GM12878 (cell line): Measurements from ENCODE around the gene CARD19. TPM values are rescaled to one million over a fixed set of nuclear protein-coding genes. Genes with fewer than 3 reads are reported as not detected.

Source experiments
- ASH2L ChIP-seq: fragments of 300-600, 200-600 bp; sonication (generic); IDR thresholded peaks from 2 replicates; pipeline ENCODE4 v1.6.1; 2017; ENCODE audit warnings: low read depth, mild to moderate bottlenecking, borderline replicate concordance
- ATF7 ChIP-seq: fragments of 450-650 bp; IDR thresholded peaks from 2 replicates; pipeline ENCODE4 v1.6.1; 2016; ENCODE audit warnings: low read depth, mild to moderate bottlenecking
- CBFB ChIP-seq: IDR thresholded peaks from 2 replicates; pipeline ENCODE4 v1.6.1; 2016; ENCODE audit warnings: antibody characterized with exemption, low read depth
- CBX3 ChIP-seq: fragments of 200-600 bp; sonication (generic); IDR thresholded peaks from 2 replicates; pipeline ENCODE4 v1.6.1; 2016; ENCODE audit warnings: low read depth, borderline replicate concordance
- DPF2 ChIP-seq: fragments of 450-650 bp; IDR thresholded peaks from 2 replicates; pipeline ENCODE4 v1.6.1; 2017; ENCODE audit warnings: mild to moderate bottlenecking
- EP300 ChIP-seq, 2 experiments: fragments of 150-350 bp in 1 of 2; IDR thresholded peaks; 2 replicates each; pipeline ENCODE4 v1.6.1; 2011 to 2012; ENCODE audit warnings: low read depth in 2 of 2, low read length in 2 of 2, borderline replicate concordance in 1 of 2, improper control_type of control experiment in 1 of 2, inconsistent platforms in 1 of 2; ENCODE audit not compliant: control insufficient read depth in 1 of 2
- FOS ChIP-seq: IDR thresholded peaks from 3 replicates; pipeline ENCODE4 v1.6.1; 2011; ENCODE audit warnings: borderline replicate concordance; ENCODE audit not compliant: insufficient read length; ENCODE audit errors: extremely low read depth
- GATAD2B ChIP-seq: fragments of 450-650 bp; conservative IDR thresholded peaks from 2 replicates; pipeline ENCODE4 v1.6.1; 2017; ENCODE audit warnings: low read depth, mild to moderate bottlenecking, moderate library complexity
- HDAC6 ChIP-seq: fragments of 200-600 bp; sonication (generic); IDR thresholded peaks from one replicate; pipeline ENCODE4 v1.8.0; 2017; ENCODE audit warnings: antibody characterized with exemption; ENCODE audit not compliant: unreplicated experiment
- IKZF1 ChIP-seq: fragments of 450-650 bp; conservative IDR thresholded peaks from 2 replicates; pipeline ENCODE4 v1.6.1; 2017; ENCODE audit warnings: antibody characterized with exemption, mild to moderate bottlenecking
- LARP7 ChIP-seq: fragments of 450-650 bp; IDR thresholded peaks from 2 replicates; pipeline ENCODE4 v1.6.1; 2017; ENCODE audit warnings: mild to moderate bottlenecking
- NBN ChIP-seq: fragments of 450-650 bp; IDR thresholded peaks from 2 replicates; pipeline ENCODE4 v1.6.1; 2016
- NR2C2 ChIP-seq: IDR thresholded peaks from 2 replicates; pipeline ENCODE4 v1.6.1; 2011; ENCODE audit warnings: borderline replicate concordance, low read depth; ENCODE audit not compliant: control insufficient read depth, insufficient read length
- NR2F1 ChIP-seq: fragments of 450-650 bp; conservative IDR thresholded peaks from 2 replicates; pipeline ENCODE4 v1.6.1; 2017; ENCODE audit warnings: mild to moderate bottlenecking
- POLR2AphosphoS2 ChIP-seq: IDR thresholded peaks from 2 replicates; pipeline ENCODE4 v1.6.1; 2011; ENCODE audit warnings: low read depth, mild to moderate bottlenecking, low read length, improper control_type of control experiment, moderate library complexity
- RBBP5 ChIP-seq: fragments of 200-600 bp; sonication (generic); conservative IDR thresholded peaks from 2 replicates; pipeline ENCODE4 v1.6.1; 2016
- RELA ChIP-seq: fragments of 450-650 bp; IDR thresholded peaks from 2 replicates; pipeline ENCODE4 v1.8.0; 2014; ENCODE audit warnings: borderline replicate concordance; ENCODE audit not compliant: partially characterized antibody
- RFX5 ChIP-seq: IDR thresholded peaks from 2 replicates; pipeline ENCODE4 v1.6.1; 2011; ENCODE audit warnings: low read depth, low read length, improper control_type of control experiment
- RUNX3 ChIP-seq: IDR thresholded peaks from 2 replicates; pipeline ENCODE4 v1.6.1; 2012; ENCODE audit warnings: low read length, inconsistent platforms
- ZNF217 ChIP-seq: fragments of 450-650 bp; IDR thresholded peaks from 2 replicates; pipeline ENCODE4 v1.6.1; 2017; ENCODE audit warnings: antibody characterized with exemption, mild to moderate bottlenecking
- ZNF24 ChIP-seq: fragments of 450-650 bp; IDR thresholded peaks from 2 replicates; pipeline ENCODE4 v1.6.1; 2017; ENCODE audit warnings: antibody characterized with exemption, mild to moderate bottlenecking
- ZNF622 ChIP-seq: fragments of 450-650 bp; IDR thresholded peaks from 2 replicates; pipeline ENCODE4 v1.6.1; 2017; ENCODE audit warnings: mild to moderate bottlenecking, inconsistent platforms
- polyA plus RNA-seq, 11 experiments: library from polyadenylated mRNA; depleted of rRNA in 4 of 11; unstranded in 6 of 11; stranded (reverse) in 5 of 11; fragments of >200 nt; fragmentation: Nextera tagmentation in 4 of 11; fragmentation: Illumina TruSeq in 1 of 11; extraction: Ambion mirVana in 4 of 11; extraction: Trizol in 1 of 11; gene quantifications; 1 replicate in 1 of 11; 2 replicates in 10 of 11; pipeline versions ENCODE4 v1.2.1 to v1.2.3, GENCODE V29; 2011 to 2016; ENCODE audit warnings: inconsistent platforms in 2 of 11, missing spikeins in 2 of 11, low read depth in 1 of 11
- total RNA-seq, 4 experiments: library from RNA; depleted of rRNA in 3 of 4; stranded (reverse); fragments of >200 nt in 3 of 4; fragmentation: Illumina TruSeq in 1 of 4; extraction: Trizol in 1 of 4; gene quantifications; 2 replicates each; pipeline versions ENCODE4 v1.2.1 to v1.2.3, GENCODE V29; 2013 to 2021
- TF ChIP-seq, protein P1 (sequence below): fragments of 450-650 bp; IDR thresholded peaks from 2 replicates; pipeline ENCODE4 v1.6.1; 2017; ENCODE audit warnings: low read depth, mild to moderate bottlenecking, moderate library complexity
- TF ChIP-seq, protein P2 (sequence below): fragments of 450-650 bp; IDR thresholded peaks from 2 replicates; pipeline ENCODE4 v1.6.1; 2017; ENCODE audit warnings: borderline replicate concordance
- TF ChIP-seq, protein P3 (sequence below): IDR thresholded peaks from 2 replicates; pipeline ENCODE4 v1.6.1; 2011; ENCODE audit warnings: mild to moderate bottlenecking, low read depth, low read length, moderate library complexity; ENCODE audit not compliant: insufficient replicate concordance
- TF ChIP-seq, protein P4 (sequence below): fragments of 450-650 bp; IDR thresholded peaks from 2 replicates; pipeline ENCODE4 v1.6.1; 2018; ENCODE audit warnings: borderline replicate concordance, mild to moderate bottlenecking; ENCODE audit not compliant: partially characterized antibody

CARD19 gene
- total and polyA plus RNA-seq, 10 of the 15 experiments (the other 5 are each of a cell fraction or from before 2014, with no cell fraction given): 0.61 to 41.6 (median 19.9) TPM

DNA sequence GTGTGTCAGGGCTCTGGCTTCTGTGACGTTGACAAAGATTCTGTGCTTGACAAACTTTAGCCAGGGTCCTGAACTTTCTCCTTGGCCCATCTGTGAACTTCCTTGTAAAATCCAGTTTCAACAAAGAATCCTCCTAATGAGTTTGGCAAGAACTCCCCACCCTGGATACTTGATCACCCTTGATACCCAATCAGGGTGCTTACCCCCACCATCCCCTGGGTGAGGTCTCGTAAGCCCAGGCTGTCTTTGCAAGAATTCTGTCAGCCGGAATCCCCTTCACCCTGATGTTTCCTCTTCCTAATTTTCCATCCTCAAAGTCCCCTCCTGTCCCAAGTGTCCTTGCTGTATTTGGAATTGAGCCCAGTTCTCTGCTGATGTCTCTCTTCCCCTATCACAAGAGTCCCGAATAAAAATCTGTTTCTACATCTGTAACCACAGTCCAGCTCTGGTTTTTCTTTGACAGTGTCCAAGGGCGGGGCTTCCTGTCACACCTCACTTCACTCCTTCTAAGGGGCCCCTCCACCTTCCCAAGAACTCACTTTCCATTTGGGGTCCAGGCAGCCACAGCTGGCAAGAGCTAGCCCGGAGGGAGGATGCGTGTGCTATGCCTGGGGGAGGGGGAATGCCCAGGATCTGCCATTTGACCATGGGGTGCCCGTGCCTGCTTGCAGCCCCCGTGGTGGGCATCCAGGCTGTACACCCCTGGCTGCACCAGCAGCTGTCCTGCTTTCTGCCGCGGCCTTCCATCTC is 2.7 kb upstream of the CARD19 start (continued):
- 0 out of 2 replicates have a peak, but pooled peaks have one; percentile 54 for TF ChIP-seq DPF2
- TF ChIP-seq EP300 (IDR thresholded peaks at IDR 0.05; ENCODE audit: borderline replicate concordance in 1 of 2, control insufficient read depth in 1 of 2, low read depth in 2 of 2, low read length in 2 of 2): no peak
- no peak for TF ChIP-seq CBX3
- no peak for TF ChIP-seq ZNF622
- TF ChIP-seq LARP7: no peak
- peak; percentile 38 for TF ChIP-seq RELA
- TF ChIP-seq, protein P1, sequence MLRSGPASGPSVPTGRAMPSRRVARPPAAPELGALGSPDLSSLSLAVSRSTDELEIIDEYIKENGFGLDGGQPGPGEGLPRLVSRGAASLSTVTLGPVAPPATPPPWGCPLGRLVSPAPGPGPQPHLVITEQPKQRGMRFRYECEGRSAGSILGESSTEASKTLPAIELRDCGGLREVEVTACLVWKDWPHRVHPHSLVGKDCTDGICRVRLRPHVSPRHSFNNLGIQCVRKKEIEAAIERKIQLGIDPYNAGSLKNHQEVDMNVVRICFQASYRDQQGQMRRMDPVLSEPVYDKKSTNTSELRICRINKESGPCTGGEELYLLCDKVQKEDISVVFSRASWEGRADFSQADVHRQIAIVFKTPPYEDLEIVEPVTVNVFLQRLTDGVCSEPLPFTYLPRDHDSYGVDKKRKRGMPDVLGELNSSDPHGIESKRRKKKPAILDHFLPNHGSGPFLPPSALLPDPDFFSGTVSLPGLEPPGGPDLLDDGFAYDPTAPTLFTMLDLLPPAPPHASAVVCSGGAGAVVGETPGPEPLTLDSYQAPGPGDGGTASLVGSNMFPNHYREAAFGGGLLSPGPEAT: 0 out of 2 replicates have a peak, but pooled peaks have one; percentile 45
- no peak for TF ChIP-seq CBFB
- TF ChIP-seq GATAD2B: 0 out of 2 replicates have a peak, but pooled peaks have one; percentile 42
- TF ChIP-seq RUNX3: no peak
- no peak for TF ChIP-seq RFX5
- TF ChIP-seq FOS: no peak
- peak; percentile 41; the same call in 1 of the 2 replicates for TF ChIP-seq NBN
- TF ChIP-seq ZNF24: no peak
- no peak for TF ChIP-seq POLR2AphosphoS2
- no peak for TF ChIP-seq RBBP5
- TF ChIP-seq HDAC6: no peak
- TF ChIP-seq ASH2L: no peak
- TF ChIP-seq, protein P2, sequence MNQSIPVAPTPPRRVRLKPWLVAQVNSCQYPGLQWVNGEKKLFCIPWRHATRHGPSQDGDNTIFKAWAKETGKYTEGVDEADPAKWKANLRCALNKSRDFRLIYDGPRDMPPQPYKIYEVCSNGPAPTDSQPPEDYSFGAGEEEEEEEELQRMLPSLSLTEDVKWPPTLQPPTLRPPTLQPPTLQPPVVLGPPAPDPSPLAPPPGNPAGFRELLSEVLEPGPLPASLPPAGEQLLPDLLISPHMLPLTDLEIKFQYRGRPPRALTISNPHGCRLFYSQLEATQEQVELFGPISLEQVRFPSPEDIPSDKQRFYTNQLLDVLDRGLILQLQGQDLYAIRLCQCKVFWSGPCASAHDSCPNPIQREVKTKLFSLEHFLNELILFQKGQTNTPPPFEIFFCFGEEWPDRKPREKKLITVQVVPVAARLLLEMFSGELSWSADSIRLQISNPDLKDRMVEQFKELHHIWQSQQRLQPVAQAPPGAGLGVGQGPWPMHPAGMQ: no peak
- TF ChIP-seq NR2F1: no peak; the same call in 1 of the 2 replicates
- TF ChIP-seq, protein P3, sequence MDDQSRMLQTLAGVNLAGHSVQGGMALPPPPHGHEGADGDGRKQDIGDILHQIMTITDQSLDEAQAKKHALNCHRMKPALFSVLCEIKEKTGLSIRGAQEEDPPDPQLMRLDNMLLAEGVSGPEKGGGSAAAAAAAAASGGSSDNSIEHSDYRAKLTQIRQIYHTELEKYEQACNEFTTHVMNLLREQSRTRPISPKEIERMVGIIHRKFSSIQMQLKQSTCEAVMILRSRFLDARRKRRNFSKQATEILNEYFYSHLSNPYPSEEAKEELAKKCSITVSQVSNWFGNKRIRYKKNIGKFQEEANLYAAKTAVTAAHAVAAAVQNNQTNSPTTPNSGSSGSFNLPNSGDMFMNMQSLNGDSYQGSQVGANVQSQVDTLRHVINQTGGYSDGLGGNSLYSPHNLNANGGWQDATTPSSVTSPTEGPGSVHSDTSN: no peak
- TF ChIP-seq, protein P4, sequence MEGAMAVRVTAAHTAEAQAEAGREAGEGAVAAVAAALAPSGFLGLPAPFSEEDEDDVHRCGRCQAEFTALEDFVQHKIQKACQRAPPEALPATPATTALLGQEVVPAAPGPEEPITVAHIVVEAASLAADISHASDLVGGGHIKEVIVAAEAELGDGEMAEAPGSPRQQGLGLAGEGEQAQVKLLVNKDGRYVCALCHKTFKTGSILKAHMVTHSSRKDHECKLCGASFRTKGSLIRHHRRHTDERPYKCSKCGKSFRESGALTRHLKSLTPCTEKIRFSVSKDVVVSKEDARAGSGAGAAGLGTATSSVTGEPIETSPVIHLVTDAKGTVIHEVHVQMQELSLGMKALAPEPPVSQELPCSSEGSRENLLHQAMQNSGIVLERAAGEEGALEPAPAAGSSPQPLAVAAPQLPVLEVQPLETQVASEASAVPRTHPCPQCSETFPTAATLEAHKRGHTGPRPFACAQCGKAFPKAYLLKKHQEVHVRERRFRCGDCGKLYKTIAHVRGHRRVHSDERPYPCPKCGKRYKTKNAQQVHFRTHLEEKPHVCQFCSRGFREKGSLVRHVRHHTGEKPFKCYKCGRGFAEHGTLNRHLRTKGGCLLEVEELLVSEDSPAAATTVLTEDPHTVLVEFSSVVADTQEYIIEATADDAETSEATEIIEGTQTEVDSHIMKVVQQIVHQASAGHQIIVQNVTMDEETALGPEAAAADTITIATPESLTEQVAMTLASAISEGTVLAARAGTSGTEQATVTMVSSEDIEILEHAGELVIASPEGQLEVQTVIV: no peak
- no peak for TF ChIP-seq ZNF217
- TF ChIP-seq ATF7: no peak
- TF ChIP-seq NR2C2: no peak
- TF ChIP-seq IKZF1: peak; percentile 73
